ENCODE data around the gene TPST2. TPM values are rescaled to one million over a fixed set of nuclear protein-coding genes. Genes with fewer than 3 reads are reported as not detected.

Gene TPST2
- total and polyA plus RNA-seq, 9 of the 15 experiments (the other 6 are each of a cell fraction or from before 2014, with no cell fraction given), result 14.2 to 123 (median 60.1) TPM

GRCh38 chr22:26483439-26484359, 106.2 kb downstream of the TPST2 start, which contains the start of the genes HPS4 and SRRD (continued):
- TF ChIP-seq PATZ1 (CRISPR knock-in tag; IDR thresholded peaks at IDR 0.05; ENCODE audit: borderline replicate concordance) (no peak), MCM2 (IDR thresholded peaks at IDR 0.05; ENCODE audit: low read depth) (no peak), SP1 (CRISPR knock-in tag; IDR thresholded peaks at IDR 0.05) (peak; percentile 78), RHOXF2B (CRISPR knock-in tag; conservative IDR thresholded peaks at IDR 0.05) (no peak), BCOR (IDR thresholded peaks at IDR 0.05) (peak; percentile 100), BRD9 (IDR thresholded peaks at IDR 0.05; ENCODE audit: low read depth, partially characterized antibody) (peak; percentile 55), SETDB1 (IDR thresholded peaks at IDR 0.05; ENCODE audit: low read length) (no peak), ARID3A (IDR thresholded peaks at IDR 0.05; ENCODE audit: borderline replicate concordance, low read depth, low read length) (no peak), SMARCE1 (IDR thresholded peaks at IDR 0.05) (0 out of 2 replicates have a peak, but pooled peaks have one; percentile 28), CBX2 (IDR thresholded peaks at IDR 0.05; ENCODE audit: insufficient read depth, low read length, poor library complexity, severe bottlenecking) (no peak), ZNF23 (CRISPR knock-in tag; IDR thresholded peaks at IDR 0.05) (no peak), STAT5A (IDR thresholded peaks at IDR 0.05; ENCODE audit: borderline replicate concordance, low read length) (no peak), JUND (IDR thresholded peaks at IDR 0.05; ENCODE audit: borderline replicate concordance, low read depth, low read length) (peak; percentile 85), JUND (tag; IDR thresholded peaks at IDR 0.05; ENCODE audit: borderline replicate concordance, low read depth, low read length) (no peak; the same call in 1 of the 3 replicates), ZNF561 (CRISPR knock-in tag; conservative IDR thresholded peaks at IDR 0.05) (no peak), WHSC1 (IDR thresholded peaks at IDR 0.05; ENCODE audit: low read length) (no peak), TEAD1 (CRISPR knock-in tag; IDR thresholded peaks at IDR 0.05) (peak in 1 of 2 experiments; percentile 40; a peak in 1 of 4 replicates), STAG1 (CRISPR knock-in tag; IDR thresholded peaks at IDR 0.05; ENCODE audit: borderline replicate concordance) (no peak), RBM14 (IDR thresholded peaks at IDR 0.05; ENCODE audit: borderline replicate concordance, insufficient read depth, low read depth, low read length) (no peak)
- TF ChIP-seq, protein P1, sequence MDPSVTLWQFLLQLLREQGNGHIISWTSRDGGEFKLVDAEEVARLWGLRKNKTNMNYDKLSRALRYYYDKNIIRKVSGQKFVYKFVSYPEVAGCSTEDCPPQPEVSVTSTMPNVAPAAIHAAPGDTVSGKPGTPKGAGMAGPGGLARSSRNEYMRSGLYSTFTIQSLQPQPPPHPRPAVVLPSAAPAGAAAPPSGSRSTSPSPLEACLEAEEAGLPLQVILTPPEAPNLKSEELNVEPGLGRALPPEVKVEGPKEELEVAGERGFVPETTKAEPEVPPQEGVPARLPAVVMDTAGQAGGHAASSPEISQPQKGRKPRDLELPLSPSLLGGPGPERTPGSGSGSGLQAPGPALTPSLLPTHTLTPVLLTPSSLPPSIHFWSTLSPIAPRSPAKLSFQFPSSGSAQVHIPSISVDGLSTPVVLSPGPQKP (CRISPR knock-in tag; IDR thresholded peaks at IDR 0.05), result no peak
- TF ChIP-seq, protein P2, sequence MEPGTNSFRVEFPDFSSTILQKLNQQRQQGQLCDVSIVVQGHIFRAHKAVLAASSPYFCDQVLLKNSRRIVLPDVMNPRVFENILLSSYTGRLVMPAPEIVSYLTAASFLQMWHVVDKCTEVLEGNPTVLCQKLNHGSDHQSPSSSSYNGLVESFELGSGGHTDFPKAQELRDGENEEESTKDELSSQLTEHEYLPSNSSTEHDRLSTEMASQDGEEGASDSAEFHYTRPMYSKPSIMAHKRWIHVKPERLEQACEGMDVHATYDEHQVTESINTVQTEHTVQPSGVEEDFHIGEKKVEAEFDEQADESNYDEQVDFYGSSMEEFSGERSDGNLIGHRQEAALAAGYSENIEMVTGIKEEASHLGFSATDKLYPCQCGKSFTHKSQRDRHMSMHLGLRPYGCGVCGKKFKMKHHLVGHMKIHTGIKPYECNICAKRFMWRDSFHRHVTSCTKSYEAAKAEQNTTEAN (CRISPR knock-in tag; IDR thresholded peaks at IDR 0.05), result no peak
